K562 (cell line): ENCODE measurements around the gene SHISA9. TPM values are rescaled to one million over a fixed set of nuclear protein-coding genes. Genes with fewer than 3 reads are reported as not detected.

ENCODE experiments used
- ATAC-seq: fragments of 200-7000 bp; cut with Tn5 transposase; 3 replicates; pipeline ENCODE4 v1.9.1; 2020; ENCODE audit warnings: moderate library complexity
- BruUV-seq: library from RNA; stranded (reverse); fragments of 400-500 nt; replicated peaks from 2 replicates; lab custom pipeline; 2021; lab: Mats Ljungman, UMichigan
- CTCF ChIA-PET: fragments of 300-600 bp; formaldehyde crosslinking; extraction: SDS; loops from one replicate; lab custom pipeline; 2021; ENCODE audit warnings: low intra/inter-chr PET ratio; lab: Yijun Ruan, JAX
- POLR2A ChIA-PET: fragments of 300-600, 350-650 bp; sonication (Branson Sonifier 250); formaldehyde crosslinking; extraction: SDS; loops from one replicate; lab custom pipeline; 2021; ENCODE audit warnings: antibody characterized with exemption, inconsistent platforms; lab: Yijun Ruan, JAX
- DNase-seq, 4 experiments: peaks; one replicate each; pipeline versions ENCODE4 v3.0.0 to v3.0.0-alpha.2; 2011 to 2018; ENCODE audit warnings: low spot score in 3 of 4, mixed read lengths in 3 of 4; ENCODE audit errors: extremely low read depth in 1 of 4
- FAIRE-seq: peaks from 2 replicates; lab custom pipeline; 2011; peaks lifted over from hg19 to GRCh38; lab: Jason Lieb, UNC
- H2AFZ ChIP-seq: 2 replicates; pipeline ENCODE4 v1.6.0; 2011; ENCODE audit warnings: low read depth, low read length, control low read depth, inconsistent platforms
- H3K27ac ChIP-seq: fragments of 200-600 bp; 3 replicates; pipeline ENCODE4 v1.8.0; 2011; ENCODE audit warnings: low read depth, mild to moderate bottlenecking, control low read depth, inconsistent platforms, low read length, moderate library complexity, mixed read lengths; ENCODE audit errors: extremely low read depth
- H3K27me3 ChIP-seq, 2 experiments: fragments of 300-600 bp in 1 of 2; 2 replicates in 1 of 2; 3 replicates in 1 of 2; pipeline versions ENCODE4 v1.6.0 to v1.8.0; 2011; ENCODE audit warnings: inconsistent platforms in 2 of 2, low read length in 2 of 2, mild to moderate bottlenecking in 1 of 2, mixed read lengths in 1 of 2, moderate library complexity in 1 of 2; ENCODE audit not compliant: control insufficient read depth in 2 of 2, insufficient read depth in 2 of 2
- H3K36me3 ChIP-seq: fragments of 300-600 bp; 3 replicates; pipeline ENCODE4 v1.8.0; 2011; ENCODE audit warnings: mild to moderate bottlenecking, low read length, inconsistent platforms; ENCODE audit not compliant: control insufficient read depth, insufficient read depth
- H3K4me1 ChIP-seq, 2 experiments: fragments of 200-600 bp in 1 of 2; replicated peaks in 1 of 2; 2 replicates in 1 of 2; 3 replicates in 1 of 2; pipeline versions ENCODE4 v1.5.1 to v1.8.0; 2011; ENCODE audit warnings: inconsistent platforms in 2 of 2, low read length in 2 of 2, mild to moderate bottlenecking in 1 of 2, mixed read lengths in 1 of 2, moderate library complexity in 1 of 2; ENCODE audit not compliant: control insufficient read depth in 2 of 2, insufficient read depth in 2 of 2
- H3K4me2 ChIP-seq: 2 replicates; pipeline ENCODE4 v1.6.1; 2011; ENCODE audit warnings: low read length, control low read depth, inconsistent platforms, mixed read lengths; ENCODE audit not compliant: insufficient read depth
- H3K4me3 ChIP-seq: fragments of 200-600 bp; sonication (generic), shearing (Covaris generic); 2 replicates; pipeline ENCODE4 v1.5.1; 2016; ENCODE audit warnings: control low read depth, inconsistent platforms
- H3K79me2 ChIP-seq: fragments of 200-600 bp; 3 replicates; pipeline ENCODE4 v1.8.0; 2011; ENCODE audit warnings: low read length, inconsistent platforms; ENCODE audit not compliant: control insufficient read depth, insufficient read depth
- H3K9ac ChIP-seq, 2 experiments: 2 replicates each; pipeline versions ENCODE4 v1.6.0 to v1.6.1; 2011; ENCODE audit warnings: low read depth in 2 of 2, low read length in 2 of 2, control low read depth in 1 of 2, inconsistent platforms in 1 of 2, mild to moderate bottlenecking in 1 of 2, mixed read lengths in 1 of 2; ENCODE audit not compliant: insufficient read depth in 1 of 2
- H3K9me1 ChIP-seq: one replicate; pipeline ENCODE4 v1.6.0; 2011; ENCODE audit warnings: inconsistent platforms, mild to moderate bottlenecking, low read length, moderate library complexity; ENCODE audit not compliant: control insufficient read depth, insufficient read depth
- H3K9me3 ChIP-seq: replicated peaks from 2 replicates; pipeline ENCODE4 v1.5.1; 2011; ENCODE audit warnings: low read depth, low read length, inconsistent platforms; ENCODE audit not compliant: control insufficient read depth, insufficient read depth
- H4K20me1 ChIP-seq: replicated peaks from 2 replicates; pipeline ENCODE4 v1.6.1; 2011; ENCODE audit warnings: low read length, inconsistent platforms, mixed read lengths; ENCODE audit not compliant: control insufficient read depth, insufficient read depth
- CHD7 ChIP-seq: fragments of 200-600 bp; sonication (generic); IDR thresholded peaks from one replicate; pipeline ENCODE4 v1.6.1; 2012; ENCODE audit warnings: mild to moderate bottlenecking, low read depth, low read length, inconsistent platforms
- ETV6 ChIP-seq, 3 experiments: fragments of 150-350 bp in 1 of 3; sonication (generic) in 1 of 3; formaldehyde crosslinking in 1 of 3; IDR thresholded peaks; 2 replicates each; pipeline versions ENCODE4 v1.6.1 to v1.8.0; 2014 to 2022; ENCODE audit warnings: borderline replicate concordance in 2 of 3, low read depth in 2 of 3, antibody characterized with exemption in 1 of 3, low read length in 1 of 3, mild to moderate bottlenecking in 1 of 3, missing genetic modification reagents in 1 of 3
- FOXJ3 ChIP-seq: sonication (generic); formaldehyde crosslinking; IDR thresholded peaks from 2 replicates; pipeline ENCODE4 v1.4.0; 2020; ENCODE audit warnings: mild to moderate bottlenecking, missing genetic modification reagents
- KAT7 ChIP-seq: sonication (generic); formaldehyde crosslinking; IDR thresholded peaks from 2 replicates; pipeline ENCODE4 v1.8.0; 2022; ENCODE audit warnings: missing genetic modification reagents, mild to moderate bottlenecking, borderline replicate concordance
- KDM1A ChIP-seq, 2 experiments: fragments of 450-650 bp; IDR thresholded peaks; 2 replicates each; pipeline ENCODE4 v1.6.1; 2016; ENCODE audit warnings: mild to moderate bottlenecking in 2 of 2
- SETDB1 ChIP-seq: IDR thresholded peaks from one replicate; pipeline ENCODE4 v1.6.1; 2012; ENCODE audit warnings: low read length, control low read depth, inconsistent platforms
- TEAD4 ChIP-seq, 2 experiments: sonication (generic) in 1 of 2; formaldehyde crosslinking in 1 of 2; IDR thresholded peaks; 2 replicates each; pipeline versions ENCODE4 v1.6.1 to v1.8.0; 2012 to 2022; ENCODE audit warnings: borderline replicate concordance in 1 of 2, inconsistent platforms in 1 of 2, low read length in 1 of 2, mild to moderate bottlenecking in 1 of 2, missing genetic modification reagents in 1 of 2
- ZFP1 ChIP-seq: fragments of 450-650 bp; formaldehyde crosslinking; IDR thresholded peaks from 2 replicates; pipeline ENCODE4 v1.4.0; 2020; ENCODE audit warnings: mild to moderate bottlenecking, mixed read lengths
- WGBS: fragments of 100-300 bp; shearing (Covaris generic); methylation state at CpG from one replicate; pipeline ENCODE4 v1.1.6; 2016; ENCODE audit warnings: low coverage, mixed read lengths; ENCODE audit not compliant: insufficient coverage; ENCODE audit errors: missing lambda C conversion rate; 5-methylcytosine and 5-hydroxymethylcytosine counted together
- in situ Hi-C: fragments of 300-500 bp; cut with MboI; formaldehyde crosslinking; loops from 4 replicates; pipeline ENCODE4 v1.15.0; 2018; ENCODE audit warnings: inconsistent platforms, mixed read lengths
- intact Hi-C: fragments of 100-400 bp; cut with micrococcal nuclease; formaldehyde crosslinking; loops from 2 replicates; pipeline ENCODE4 v1.14.2; 2022
- polyA plus RNA-seq, 8 experiments: library from polyadenylated mRNA; depleted of rRNA in 4 of 8; stranded (reverse) in 5 of 8; unstranded in 3 of 8; fragments of >200 nt; fragmentation: Nextera tagmentation in 2 of 8; fragmentation: Illumina TruSeq in 1 of 8; extraction: Ambion mirVana in 2 of 8; extraction: Trizol in 1 of 8; gene quantifications; 2 replicates each; pipeline versions ENCODE4 v1.2.1 to v1.2.3, GENCODE V29; 2011 to 2014; ENCODE audit warnings: inconsistent platforms in 1 of 8, missing spikeins in 1 of 8
- total RNA-seq, 7 experiments: library from RNA; depleted of rRNA in 6 of 7; stranded (reverse); fragments of >200 nt in 6 of 7; fragmentation: Illumina TruSeq in 2 of 7; extraction: Trizol in 2 of 7; gene quantifications; 2 replicates each; pipeline versions ENCODE4 v1.2.1 to v1.2.3, GENCODE V29; 2011 to 2021; ENCODE audit warnings: low replicate concordance in 1 of 7

The SHISA9 gene
- total and polyA plus RNA-seq, 9 of the 15 experiments (the other 6 are each of a cell fraction or from before 2014, with no cell fraction given), result under 0.01 to 0.16 (median 0.01) TPM; not detected in 6

- TF ChIP-seq FOXJ3 (CRISPR knock-in tag) (no peak), ZFP1 (CRISPR knock-in tag) (no peak), TEAD4 (IDR thresholded peaks at IDR 0.05; ENCODE audit: low read length) (no peak), TEAD4 (CRISPR knock-in tag; IDR thresholded peaks at IDR 0.05; ENCODE audit: borderline replicate concordance) (no peak), SETDB1 (no peak)
Observed at GRCh38 chr16:13148836-13149235, 247.4 kb downstream of the SHISA9 start (continued).

GRCh38 chr16:13150181-13150885, 248.9 kb downstream of the SHISA9 start:
- Histone ChIP-seq H3K9ac (no peak overlapping the region), H2AFZ (no peak overlapping the region), H4K20me1 (no peaks in the 10 kb centered on the region), H3K36me3 (no peaks in the 10 kb centered on the region), H3K79me2 (no peaks in the 10 kb centered on the region), H3K9me1 (no peaks in the 10 kb centered on the region), H3K4me1 (no peaks in the 10 kb centered on the region), H3K27me3 (no peaks in the 10 kb centered on the region), H3K27ac (no peak overlapping the region), H3K9me3 (no peaks in the 10 kb centered on the region), H3K4me2 (no peak overlapping the region), H3K4me3 (no peak overlapping the region)
- ChIA-PET POLR2A (no interaction called here), CTCF (no interaction called here)
- in situ Hi-C loops (no loop called here), intact Hi-C loops (no loop called here)
- DNase-seq (no peak), FAIRE-seq (no peak), ATAC-seq (no peak)
- WGBS, result 2% methylated on average over 4 of the region's 4 CpGs
- no TSS peak for BruUV-seq
- no peak for TF ChIP-seq KAT7 (CRISPR knock-in tag)
- TF ChIP-seq CHD7, result no peak
- TF ChIP-seq KDM1A (IDR thresholded peaks at IDR 0.05), result no peak
- no peak for TF ChIP-seq ETV6 (IDR thresholded peaks at IDR 0.05; ENCODE audit: borderline replicate concordance in 1 of 2, low read depth in 2 of 2, low read length in 1 of 2)
- no peak for TF ChIP-seq ETV6 (CRISPR knock-in tag; IDR thresholded peaks at IDR 0.05; ENCODE audit: borderline replicate concordance)
